GM18498 (cell line): ENCODE results near the gene MUC5AC.

Experiments used
- ATAC-seq: cut with Tn5 transposase; IDR thresholded peaks from one replicate; pipeline ENCODE4 v1.9.1; 2021; ENCODE audit warnings: mild to moderate bottlenecking, moderate library complexity; ENCODE audit not compliant: unreplicated experiment

MUC5AC gene

DNA sequence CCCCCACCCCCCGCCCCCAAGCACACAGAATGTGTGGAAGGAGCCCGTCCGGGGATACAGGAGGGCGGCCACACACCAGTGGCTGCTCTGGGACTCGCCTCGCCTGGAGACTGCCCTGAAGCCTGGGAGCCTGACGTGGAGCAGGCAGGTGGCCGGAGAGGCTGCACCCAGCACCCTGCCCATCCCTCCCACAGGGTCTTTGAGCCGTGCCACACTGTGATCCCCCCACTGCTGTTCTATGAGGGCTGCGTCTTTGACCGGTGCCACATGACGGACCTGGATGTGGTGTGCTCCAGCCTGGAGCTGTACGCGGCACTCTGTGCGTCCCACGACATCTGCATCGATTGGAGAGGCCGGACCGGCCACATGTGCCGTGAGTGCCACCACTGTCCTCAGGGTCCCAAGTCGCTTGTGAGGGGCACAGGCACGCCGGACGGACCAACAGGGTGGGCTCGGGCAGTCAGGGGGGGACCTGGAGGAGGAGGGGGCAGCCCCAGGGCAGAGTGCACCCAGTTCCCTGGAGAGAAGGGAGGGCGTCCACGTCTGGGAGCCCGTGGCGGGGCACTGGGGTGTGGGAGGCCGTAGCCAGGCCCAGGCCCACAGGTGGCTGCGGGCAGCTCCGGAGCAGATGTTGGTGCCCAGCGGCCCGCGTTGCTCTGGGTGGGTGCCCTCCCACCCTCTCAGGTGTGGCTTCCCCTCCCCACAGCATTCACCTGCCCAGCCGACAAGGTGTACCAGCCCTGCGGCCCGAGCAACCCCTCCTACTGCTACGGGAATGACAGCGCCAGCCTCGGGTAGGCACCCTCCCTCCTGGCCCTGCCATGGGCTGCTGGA lies 38.1 kb downstream of the MUC5AC start:
- ATAC-seq = no peak

DNA sequence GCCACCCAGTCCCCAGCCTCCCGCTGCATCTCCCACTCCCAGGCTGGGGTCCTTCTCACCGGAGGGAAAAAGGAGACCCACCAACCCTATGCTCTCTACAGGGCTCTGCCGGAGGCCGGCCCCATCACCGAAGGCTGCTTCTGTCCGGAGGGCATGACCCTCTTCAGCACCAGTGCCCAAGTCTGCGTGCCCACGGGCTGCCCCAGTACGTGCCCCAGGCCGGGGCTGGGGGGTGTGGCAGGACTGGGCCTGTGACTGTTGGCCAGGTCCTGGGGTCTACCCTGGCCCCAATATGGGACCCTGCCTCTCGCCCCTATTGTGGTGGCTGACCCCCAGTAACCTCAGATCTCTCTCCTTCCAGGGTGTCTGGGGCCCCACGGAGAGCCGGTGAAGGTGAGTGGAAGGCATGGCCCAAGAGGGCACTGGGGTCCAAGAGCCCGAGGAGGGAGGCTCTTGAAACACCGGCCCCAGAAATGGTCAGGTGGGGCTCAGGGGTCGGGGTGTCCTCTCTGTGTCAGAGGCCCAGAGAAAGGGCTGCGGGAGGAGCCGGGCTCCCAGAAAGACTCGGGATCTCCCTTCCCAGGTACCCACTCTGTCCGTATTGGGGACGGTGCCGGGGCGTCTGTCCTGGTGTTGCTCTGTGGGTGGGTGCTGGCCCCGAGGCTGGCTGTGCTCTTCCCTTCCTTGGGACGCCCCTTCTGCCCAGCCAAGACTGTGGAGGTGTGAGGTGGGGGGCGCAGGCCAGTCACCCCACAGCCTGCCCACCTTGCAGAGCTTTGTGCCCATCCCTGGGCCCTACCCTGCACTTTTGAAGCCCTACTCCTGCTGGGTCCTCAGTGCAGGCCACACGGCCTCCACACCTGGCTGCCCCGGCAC lies 39.0 kb downstream of the MUC5AC start:
- no peak for ATAC-seq

DNA sequence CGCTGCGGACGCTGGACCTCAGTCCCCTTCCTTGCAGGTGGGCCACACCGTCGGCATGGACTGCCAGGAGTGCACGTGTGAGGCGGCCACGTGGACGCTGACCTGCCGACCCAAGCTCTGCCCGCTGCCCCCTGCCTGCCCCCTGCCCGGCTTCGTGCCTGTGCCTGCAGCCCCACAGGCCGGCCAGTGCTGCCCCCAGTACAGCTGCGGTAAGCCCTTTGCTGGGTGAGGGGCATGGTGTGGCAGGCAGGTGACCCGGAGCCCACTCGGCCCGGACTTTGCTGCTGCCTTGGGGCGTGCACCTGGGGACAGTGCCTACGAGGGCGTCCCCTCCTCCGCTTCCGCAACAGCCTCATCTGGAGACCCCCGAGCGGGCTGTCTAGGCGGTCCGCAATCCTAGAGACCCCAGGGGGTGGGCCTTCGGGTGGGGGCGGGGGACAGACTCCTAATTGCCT lies 39.7 kb downstream of the MUC5AC start:
- no peak for ATAC-seq

DNA sequence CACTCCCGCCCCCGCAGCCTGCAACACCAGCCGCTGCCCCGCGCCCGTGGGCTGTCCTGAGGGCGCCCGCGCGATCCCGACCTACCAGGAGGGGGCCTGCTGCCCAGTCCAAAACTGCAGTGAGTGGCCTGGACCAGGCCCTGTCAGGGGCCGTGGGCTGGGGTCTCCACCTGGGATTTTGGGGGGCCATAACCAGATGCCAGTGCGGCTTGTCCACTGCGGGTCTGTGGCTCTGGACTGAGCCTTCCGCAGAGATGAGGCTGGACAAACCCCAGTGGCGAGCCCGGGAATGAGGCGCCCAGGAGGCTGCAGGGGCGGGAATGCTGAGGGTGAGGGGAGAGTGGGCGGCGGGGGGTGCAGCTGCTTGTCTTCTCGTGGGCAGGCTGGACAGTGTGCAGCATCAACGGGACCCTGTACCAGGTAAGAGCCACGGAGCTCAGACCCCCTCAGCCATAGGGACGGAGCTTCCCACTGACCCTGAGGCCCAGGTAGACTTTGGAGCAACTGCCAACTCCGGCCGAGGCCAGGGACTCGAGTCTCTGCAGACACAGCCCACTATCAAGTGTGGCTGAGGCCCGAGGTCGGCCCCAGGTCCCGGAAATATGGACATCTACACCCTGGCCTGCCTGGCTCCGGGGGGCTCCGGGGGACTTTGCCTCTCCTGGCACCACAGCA lies 40.3 kb downstream of the MUC5AC start:
- no peak for ATAC-seq

DNA sequence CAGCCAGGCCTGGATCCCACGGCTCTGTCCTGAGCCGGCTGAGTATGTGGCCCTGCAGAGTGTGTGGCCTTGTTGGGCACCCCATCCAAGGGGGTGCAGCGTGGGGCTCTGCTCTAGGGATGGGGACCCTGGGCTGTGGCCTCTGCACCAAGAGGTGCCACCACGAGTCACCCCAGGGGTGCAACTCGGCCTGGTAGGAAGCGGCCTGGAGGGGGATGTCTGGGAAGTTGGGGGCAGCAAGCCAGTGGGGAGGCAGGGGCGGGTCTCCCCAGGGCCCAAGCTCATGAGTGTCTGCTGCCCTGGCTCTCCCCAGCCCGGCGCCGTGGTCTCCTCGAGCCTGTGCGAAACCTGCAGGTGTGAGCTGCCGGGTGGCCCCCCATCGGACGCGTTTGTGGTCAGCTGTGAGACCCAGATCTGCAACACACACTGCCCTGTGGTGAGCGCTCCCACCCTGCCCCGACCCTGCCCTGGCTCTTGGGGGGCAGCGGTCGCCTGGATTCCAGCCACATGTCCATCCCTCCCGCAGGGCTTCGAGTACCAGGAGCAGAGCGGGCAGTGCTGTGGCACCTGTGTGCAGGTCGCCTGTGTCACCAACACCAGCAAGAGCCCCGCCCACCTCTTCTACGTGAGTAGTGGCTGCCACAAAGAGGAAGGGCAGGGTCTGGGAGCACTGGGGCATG lies 40.9 kb downstream of the MUC5AC start:
- no peak for ATAC-seq

DNA sequence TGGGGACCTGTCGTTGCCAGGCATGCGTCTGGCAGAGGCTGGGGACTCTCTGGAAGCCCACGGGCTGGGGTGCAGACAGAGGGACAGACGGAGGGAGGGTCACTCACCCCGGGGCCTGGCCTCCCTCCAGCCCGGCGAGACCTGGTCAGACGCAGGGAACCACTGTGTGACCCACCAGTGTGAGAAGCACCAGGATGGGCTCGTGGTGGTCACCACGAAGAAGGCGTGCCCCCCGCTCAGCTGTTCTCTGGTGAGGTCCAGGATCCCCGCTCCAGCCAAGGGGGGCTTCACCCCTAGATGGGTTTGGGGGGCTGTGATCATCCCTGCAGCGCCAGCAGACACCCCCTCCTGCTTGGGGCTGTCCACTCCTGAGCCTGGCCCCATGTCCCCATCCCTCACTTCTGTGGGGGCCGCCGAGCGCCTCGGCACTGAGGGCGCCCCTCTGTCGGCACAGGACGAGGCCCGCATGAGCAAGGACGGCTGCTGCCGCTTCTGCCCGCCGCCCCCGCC lies 41.5 kb downstream of the MUC5AC start:
- no peak for ATAC-seq

DNA sequence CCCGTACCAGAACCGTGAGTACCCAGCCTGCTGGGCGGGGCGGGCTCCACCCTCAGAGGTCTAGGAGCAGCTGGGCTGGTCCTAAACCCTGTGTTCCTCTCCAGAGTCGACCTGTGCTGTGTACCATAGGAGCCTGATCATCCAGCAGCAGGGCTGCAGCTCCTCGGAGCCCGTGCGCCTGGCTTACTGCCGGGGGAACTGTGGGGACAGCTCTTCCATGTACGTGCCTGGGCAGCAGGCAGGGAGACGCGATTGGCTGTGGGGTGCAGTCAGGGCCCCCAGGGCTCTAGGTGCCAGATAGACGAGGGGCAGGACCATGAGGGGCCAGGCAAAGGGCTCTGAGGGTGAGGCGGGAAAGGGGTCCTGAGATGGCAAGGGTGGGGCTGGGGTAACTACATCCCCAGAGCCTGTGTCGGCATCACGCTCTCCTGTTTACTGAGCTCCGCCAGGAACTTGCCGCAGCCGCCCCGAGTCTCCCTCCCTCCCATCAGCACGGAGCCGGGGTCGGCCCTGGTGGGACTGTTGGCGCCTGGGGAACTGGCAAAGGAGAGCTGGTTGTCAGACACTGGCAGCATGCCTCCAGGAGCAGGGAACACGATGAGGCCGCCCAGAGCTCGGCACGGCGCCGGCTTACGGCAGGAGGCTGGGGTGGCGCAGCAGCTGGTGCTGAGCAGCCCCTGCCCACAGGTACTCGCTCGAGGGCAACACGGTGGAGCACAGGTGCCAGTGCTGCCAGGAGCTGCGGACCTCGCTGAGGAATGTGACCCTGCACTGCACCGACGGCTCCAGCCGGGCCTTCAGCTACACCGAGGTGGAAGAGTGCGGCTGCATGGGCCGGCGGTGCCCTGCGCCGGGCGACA lies 42.2 kb downstream of the MUC5AC start:
- ATAC-seq = no peak

DNA sequence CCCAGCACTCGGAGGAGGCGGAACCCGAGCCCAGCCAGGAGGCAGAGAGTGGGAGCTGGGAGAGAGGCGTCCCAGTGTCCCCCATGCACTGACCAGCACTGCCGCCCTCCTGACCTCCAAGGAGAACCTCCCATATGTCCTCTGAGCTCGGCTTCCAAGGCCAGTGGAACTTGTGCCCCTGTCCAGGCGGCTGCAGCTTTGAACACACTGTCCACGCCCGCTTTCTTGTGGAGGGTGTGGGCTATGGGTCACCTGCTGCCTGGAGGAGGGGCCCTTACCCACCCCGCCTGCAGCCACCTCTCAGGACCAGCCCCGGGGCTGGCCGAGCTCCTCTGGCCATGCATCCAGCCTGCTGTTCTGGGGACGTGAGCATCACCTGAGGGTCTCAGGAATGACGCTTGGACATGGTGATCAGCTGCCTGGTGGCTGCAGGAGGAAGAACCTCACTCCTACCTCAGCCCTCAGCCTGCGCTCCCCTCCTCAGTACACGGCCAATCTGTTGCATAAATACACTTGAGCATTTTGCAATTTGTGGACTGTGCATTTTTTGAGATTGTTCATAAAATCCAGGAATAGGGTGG lies 42.9 kb downstream of the MUC5AC start:
- no peak for ATAC-seq

DNA sequence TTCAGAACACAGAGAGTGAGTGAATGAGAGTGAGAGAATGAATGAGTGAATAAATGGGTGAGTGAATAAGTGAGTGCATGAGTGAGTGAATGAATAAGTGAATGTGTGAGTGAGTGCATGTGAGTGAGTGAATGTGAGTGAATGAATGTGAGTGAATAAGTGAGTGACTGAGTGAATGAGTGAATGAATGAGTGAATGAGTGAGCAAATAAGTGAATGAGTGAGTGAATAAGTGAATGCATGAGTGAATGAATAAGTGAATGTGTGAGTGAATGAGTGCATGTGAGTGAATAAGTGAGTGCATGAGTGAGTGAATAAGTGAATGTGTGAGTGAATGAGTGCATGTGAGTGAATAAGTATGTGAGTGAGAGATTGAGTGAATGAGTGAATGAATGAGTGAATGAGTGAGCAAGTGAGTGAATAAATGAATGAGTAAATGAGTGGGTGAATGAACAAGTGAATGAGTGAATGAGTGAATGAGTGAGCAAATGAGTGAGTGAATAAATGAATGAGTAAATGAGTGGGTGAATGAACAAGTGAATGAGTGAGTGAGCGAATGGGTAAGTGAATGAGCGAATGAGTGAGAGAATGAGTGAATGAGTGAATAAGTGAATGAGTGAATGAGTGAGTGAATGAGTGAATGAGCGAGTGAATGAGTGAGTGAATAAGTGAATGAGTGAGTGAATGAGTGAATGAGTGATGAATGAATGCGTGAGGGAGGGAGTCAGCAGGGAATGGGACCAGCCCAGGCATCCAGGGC lies 43.8 kb downstream of the MUC5AC start:
- ATAC-seq = no peak

DNA sequence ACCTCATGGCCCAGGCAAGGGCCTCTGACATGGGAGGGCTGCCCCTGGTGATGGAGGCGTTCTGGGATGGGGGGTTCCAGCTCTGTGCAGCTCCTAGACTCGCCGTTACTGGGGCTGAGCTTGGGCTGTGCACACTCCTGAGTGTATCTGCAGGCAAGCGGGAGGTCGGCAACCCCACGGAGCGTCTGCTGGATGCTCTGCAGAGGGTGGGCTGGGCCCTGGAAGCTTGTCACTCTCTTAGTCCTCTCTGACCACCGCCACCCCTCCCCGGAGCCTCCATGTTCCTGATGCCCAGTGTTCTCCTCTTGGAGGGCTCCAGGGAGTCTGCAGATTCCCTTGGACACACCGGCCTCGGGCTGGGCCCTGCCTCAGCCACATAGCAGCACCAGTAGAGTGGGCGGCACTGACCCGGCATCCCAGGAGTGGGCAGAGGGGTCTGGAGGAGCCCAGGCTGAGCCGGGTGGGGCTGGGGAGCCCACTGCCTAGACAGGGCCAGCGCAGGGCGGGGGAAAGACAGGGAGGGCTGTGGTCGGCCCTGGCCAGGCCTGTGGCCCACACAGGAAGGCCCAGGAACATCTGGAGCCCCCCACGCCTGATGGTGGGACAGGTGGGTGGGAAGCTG lies 44.5 kb downstream of the MUC5AC start:
- ATAC-seq = no peak

DNA sequence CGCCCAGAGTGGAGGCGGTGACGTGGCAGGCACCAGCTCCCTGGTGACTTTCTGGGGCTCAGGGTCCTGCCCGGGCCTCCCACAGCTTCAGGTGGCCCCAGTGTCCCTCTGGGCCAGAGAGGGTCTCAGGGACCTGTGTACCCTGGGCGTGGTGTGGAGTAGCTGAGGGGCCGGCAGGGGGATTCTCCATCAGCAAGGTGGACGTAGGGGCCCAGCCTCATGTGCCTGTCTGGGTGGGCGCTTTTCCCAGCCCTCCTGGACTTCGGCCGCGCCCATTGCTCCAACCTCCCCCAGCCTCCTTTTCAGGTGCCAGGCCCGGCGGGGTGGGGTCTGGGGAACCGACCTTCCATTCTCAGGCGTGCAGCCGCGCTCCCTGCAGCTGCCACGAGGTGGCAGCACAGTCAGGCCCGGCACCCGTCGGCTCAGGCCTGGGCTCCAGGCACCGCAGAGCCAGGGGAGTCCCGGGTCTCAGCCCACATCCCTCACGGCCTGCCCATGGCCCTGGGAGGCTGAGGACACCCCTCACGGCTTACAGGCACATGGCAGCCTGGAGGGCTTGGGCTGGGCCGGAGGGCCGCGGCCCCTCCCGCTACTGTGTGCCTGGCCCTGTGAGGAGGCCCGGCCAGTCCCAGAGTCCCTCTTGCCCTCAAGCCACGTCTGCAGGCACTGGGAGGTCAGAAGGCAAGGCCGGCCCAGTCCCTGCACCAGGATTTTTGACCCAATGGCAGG lies 45.2 kb downstream of the MUC5AC start:
- ATAC-seq = peak; percentile 44

DNA sequence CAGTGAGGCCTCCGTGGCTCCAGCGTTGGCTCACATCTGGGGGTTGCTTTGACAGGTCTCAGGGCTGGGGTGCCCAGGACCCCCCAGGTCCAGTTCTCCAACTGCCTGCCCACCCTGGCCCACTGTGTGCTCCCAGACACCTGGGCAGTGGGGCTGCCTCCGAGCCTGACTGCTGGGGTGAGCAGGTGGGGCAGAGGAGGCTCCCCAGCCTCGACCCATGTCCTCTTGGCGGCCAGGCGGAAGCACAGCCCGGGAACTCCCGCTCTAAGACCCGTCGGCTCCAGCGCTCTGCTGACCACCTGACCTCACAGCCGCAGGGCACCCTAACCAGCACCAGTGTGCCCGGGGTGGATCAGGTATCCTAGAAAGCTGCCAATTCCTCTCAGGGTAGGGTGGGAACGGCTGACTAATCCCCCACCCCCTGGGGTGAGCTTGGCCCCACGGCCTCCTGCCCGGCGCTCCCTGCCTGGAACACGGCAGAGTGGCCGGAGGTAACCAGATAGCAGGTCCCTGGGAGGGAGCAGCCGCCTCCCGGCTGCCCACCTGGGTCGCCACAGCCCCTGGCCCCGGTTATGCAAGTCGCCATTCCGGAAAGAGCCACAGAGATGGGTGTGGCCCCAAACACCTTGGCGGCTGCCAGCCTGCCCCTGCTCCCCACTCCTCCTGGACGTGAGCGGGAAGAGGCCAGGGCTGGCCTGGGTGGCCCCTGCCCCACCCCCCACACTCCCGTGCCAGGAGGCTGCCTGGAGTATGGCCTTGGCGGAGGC lies 45.9 kb downstream of the MUC5AC start:
- no peak for ATAC-seq

DNA sequence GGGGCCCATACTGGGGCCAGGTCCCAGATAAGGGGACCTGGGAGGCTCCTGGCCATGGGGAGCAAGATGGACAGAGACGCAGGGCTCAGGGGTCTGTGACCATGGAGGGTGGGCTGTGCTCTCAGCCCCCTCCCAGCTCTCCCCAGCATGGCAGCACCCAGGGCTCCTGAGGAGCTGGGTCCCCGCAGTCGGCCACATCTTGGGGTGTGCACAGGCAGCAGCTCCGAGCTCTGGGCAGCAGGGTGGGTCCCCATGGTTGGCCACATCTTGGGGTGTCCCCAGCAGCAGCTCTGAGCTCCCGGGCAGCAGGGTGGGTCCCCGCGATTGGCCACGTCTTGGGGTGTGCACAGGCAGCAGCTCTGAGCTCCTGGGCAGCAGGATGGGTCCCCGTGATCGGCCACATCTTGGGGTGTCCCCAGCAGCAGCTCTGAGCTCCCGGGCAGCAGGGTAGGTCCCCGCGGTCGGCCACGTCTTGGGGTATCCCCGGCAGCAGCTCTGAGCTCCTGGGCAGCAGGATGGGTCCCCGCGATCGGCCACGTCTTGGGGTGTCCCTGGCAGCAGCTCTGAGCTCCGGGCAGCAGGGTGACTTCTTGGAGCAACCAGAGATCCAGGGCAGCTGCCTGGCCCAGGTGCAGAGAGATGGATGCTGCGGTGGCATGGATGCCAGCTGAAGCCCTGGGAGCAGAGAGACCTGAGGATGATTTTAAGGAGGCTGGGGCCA lies 46.8 kb downstream of the MUC5AC start:
- no peak for ATAC-seq

DNA sequence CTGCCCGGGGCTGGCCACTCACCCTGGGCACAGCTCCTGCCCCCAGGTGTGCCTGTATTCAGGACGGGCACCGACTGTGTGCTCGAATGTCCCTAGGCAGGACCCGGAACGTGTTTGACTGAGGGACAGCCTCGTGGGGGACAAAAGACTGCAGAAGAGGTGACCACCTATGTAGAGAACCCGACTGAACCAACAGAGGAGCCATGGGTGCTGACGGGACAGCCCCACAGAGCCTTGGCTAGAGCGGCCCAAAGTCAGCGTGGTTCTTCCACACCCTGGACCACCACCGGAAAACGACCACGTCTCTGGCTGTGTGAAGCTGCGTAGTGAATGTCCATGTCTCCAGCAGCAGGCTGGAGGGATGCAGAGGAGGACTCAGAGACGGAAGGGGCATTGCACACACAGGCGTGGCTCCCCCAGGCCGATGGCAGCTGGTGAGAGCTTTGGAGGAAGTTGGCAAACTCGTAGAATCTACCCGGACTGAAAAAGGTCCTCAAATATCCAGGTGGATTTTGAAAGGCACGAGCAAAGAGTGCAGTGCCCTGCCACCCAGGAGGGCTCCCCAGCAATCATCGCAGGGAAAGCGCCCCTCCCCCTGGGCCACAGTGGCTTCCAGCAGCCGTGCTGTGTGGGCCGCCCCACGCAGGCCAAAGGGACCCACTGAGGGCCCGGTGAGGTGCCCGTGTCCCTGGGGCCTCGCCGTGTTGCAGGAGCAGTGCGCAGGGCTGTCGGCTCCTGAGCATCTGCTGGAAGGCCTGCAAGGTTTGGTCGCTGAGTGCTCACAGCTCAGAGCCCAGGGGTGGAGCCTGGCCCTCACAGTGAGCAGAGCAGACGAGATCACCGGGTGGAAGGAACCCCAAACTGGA lies 47.6 kb downstream of the MUC5AC start:
- ATAC-seq = no peak

DNA sequence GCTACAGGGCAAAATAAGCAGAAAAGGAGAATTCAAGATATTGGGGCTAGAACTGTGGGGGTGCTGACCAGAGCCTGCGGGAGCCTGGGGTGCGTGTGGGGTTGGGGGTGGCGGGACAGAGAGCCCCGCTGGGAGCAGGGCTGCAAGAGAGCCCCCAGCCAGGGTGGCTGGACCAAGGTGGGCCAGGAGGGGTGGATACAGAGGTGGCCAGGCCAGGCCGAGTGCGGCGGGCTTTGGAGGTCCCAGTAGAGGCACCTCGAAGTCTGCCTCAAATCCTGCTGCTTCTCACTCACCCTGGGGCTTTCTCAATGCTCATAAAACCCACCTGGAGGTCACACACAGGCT lies 48.2 kb downstream of the MUC5AC start:
- ATAC-seq = no peak
